Measurements from ENCODE around the gene PCNT.

The PCNT gene

DNA sequence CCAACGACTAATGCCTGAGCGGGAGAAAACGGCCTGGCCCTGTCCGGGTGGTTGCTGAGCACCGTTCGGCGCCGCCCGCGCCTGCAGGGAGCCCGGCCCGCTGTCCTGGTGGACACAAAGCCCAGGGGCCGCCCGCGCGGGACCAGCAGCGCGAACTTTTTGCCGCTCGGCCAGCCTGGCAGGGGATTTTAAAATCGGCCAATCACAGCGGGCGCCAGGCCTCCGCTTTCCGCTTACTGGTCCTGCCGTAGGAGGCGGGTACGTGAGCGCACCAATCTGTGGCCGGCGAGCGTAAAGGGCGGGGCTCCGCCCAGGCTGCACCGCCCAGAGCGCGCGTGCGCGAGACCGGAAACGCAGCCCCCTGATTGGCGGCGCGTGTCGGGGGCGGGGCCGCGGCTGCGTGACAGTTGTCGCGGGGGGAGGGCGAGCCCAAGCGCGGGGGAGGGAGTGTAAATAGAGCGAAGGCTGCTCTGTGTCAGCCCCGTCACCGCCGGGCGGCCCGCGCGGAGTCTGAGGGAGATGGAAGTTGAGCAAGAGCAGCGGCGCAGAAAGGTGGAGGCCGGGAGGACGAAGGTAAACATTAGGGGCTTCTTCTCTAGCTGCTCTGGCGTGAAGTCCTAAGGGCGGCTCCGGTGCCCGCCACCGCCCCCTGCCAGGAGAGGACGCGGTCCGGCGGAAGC is at the start of gene PCNT, which contains the start of gene C21orf58:
PCNT (plus strand) TSS at position 447 of the 680 bp plus-strand sequence; CDS start at position 520, 73 bp downstream.
C21orf58 (minus strand) TSS at position 161 of the 680 bp plus-strand sequence. CDS start 1,132 bp downstream, outside the sequence.
- DNase-seq (ENCODE audit: low spot score) = peak; percentile 94

DNA sequence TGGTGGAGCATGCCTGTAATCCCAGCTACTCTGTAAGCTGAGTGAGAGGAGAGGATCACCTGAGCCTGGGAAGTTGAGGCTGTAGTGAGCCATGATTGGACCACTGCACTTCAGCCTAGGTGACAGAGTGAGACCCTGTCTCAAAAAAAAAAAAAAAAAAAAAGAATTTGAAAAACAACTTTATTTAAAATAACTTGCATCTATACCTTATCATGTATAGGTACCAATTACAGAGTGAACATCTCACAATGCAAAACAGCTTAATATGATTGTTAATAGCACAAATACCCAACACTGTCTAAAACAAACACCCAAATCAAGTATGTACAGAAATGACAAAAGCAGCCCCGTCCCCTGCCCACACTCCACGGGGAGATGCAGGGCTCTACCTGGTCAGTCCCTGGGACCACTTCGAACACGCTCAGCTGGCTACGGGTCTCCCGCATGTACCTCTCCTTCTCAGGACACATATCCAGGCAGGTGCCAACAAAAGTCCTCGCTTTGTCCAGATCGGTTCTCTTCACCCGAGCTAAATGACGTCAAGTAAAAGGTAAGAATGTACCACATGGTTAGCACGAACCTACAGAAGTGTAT is 49.1 kb upstream of the PCNT start:
- DNase-seq (ENCODE audit: low spot score) = no peak

DNA sequence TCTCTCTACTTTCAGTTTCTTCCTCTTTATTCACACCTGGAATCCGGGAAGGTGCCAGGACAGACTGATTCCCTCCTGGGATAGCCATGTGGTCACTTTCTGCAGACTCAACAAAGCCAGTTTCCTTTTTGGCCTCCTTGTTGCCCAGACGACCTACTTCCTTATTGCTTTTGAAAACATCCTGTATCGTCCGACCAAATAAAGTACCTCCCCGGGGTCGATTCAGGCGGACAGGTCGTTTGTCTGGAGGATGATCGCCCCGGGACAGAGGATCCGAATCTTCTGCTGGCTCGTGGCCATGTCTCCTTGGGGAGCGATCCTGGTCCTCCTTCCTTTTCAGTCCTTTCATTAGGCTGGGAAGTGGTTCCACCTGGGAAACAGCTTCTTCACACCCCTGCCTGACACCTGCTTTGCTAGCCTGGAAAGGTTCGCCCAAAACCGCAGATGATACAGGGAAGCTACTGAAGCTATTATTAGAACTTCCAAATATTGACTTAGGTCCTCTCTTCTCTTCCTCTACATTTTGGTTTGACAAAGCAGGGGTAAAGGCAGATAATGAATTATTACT is 39.8 kb upstream of the PCNT start:
- peak; percentile 38 for DNase-seq (ENCODE audit: low spot score)

DNA sequence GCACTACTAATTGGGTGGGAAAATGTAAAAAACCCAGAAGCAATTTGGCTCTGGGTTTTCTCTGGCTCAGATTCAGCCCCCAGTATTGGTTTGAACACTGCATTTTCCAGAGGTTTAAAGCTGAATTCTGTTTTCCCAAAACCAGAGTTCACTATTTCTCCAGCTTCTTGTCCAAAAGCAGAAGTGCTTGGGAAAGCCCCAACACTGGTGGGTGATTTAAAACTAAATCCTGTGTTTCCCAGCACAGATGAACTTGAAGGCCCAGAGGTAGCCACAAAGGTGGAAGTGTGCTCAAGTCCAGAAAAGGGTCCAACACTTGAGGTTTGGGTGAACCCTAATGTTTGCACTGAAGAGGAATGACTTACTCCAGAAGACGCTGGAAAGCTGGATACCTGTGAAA is 39.2 kb upstream of the PCNT start:
- DNase-seq (ENCODE audit: low spot score) = no peak

- DNase-seq (ENCODE audit: low spot score) = no peak
Measured at GRCh38 chr21:46285206-46285661, 38.7 kb upstream of the PCNT start, which contains the start of gene MCM3AP. TSS of gene MCM3AP (minus strand) at chr21:46285611. CDS start at chr21:46285286, 325 bp downstream.

DNA sequence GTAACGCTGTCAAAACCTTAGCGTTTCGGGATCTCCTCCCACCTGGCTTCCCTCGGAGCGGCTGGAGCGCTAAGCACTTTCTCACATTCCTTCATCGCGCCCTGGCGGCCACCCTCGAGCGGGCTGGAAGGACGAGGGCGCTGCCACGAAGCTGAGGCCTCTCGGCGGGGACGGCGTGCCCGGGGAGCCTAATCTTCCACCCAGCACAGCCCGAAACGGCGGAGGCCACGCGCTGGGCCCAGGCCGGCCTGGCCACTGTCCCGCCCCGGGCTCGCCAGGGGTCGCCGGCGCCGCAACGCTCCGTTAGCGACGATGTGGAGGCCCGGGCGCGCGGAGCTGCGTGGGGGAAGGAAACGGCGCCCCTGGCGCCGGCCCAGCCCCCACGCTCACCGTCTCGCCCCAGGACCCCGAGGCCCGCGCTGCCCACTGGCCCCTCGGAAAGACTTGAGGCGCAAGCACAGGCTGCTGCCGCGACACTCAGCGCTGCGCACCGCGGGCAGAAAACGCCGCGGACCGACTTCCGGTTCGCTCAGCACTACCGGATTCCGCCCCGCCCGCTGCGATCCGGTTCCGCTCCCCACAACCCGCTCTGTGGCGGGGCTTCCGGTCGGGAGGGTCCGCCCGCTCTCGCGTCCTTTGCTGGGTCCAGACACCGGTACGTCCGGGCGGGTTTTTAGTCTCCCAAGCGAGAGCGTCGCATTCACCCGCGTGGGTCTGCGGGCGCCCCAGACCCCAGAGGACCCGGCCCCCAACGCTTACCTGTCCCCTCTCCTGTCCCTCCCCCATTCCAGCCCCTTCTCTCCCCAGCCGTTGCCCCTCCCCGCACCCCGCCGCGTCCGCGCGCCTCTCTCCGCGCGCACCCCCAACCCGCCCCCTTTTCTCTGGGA is 38.0 kb upstream of the PCNT start, which contains the start of gene YBEY:
YBEY (plus strand) TSS at position 582 of the 887 bp plus-strand sequence. CDS start 572 bp downstream, outside the sequence.
- DNase-seq (ENCODE audit: low spot score) = peak; percentile 69

DNA sequence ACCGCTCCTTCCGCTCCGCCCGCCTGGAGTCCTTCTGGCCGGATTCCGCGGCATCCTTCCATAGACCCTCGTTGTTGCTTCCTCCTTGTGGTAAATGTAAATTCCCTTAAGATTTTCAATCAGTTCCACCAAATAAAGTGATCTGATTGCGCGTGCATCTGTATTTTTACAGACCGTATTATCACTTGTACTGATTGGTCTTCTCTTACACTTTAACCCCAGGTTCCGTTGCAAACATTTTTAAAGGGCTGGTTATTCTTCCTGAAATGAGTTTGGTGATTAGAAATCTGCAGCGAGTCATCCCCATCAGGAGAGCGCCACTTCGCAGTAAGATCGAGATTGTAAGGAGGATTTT is 37.3 kb upstream of the PCNT start:
- peak; percentile 42 for DNase-seq (ENCODE audit: low spot score)

- no peak for DNase-seq (ENCODE audit: low spot score)
Measured at GRCh38 chr21:46287541-46287940, 36.4 kb upstream of the PCNT start.

- no peak for DNase-seq (ENCODE audit: low spot score)
Measured at GRCh38 chr21:46289655-46290179, 34.2 kb upstream of the PCNT start.

- DNase-seq (ENCODE audit: low spot score) = no peak
Measured at GRCh38 chr21:46291561-46291960, 32.4 kb upstream of the PCNT start.

DNA sequence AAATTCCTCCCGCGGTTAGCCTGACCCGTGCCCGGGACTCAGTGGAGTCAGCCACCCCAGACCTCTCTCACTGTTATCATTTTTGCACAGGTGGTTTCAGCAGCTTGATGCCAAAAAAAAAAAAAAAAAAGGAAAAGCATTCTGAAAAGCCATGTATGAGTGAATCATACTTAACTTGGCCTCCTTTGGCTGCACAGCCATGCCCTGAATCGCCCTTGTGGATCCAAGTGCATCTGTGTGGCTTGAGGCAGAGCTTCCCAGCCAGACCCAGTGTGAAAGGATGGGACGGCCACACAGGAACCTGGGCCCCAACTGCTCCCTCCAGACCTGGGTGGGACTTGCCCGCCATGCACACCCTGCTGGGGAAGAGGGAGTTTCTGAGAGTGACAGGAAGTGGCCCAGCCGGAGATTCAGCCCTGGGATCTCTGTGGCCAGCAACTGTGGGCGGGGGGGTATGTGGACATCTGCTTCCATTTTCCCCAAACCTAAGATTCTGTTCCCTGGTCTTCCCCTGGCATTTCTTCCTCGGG is 29.2 kb upstream of the PCNT start:
- no peak for DNase-seq (ENCODE audit: low spot score)

- DNase-seq (ENCODE audit: low spot score) = no peak
Measured at GRCh38 chr21:46295177-46295770, 28.7 kb upstream of the PCNT start.

- DNase-seq (ENCODE audit: low spot score) = peak; percentile 61
Measured at GRCh38 chr21:46295996-46296752, 27.8 kb upstream of the PCNT start.

DNA sequence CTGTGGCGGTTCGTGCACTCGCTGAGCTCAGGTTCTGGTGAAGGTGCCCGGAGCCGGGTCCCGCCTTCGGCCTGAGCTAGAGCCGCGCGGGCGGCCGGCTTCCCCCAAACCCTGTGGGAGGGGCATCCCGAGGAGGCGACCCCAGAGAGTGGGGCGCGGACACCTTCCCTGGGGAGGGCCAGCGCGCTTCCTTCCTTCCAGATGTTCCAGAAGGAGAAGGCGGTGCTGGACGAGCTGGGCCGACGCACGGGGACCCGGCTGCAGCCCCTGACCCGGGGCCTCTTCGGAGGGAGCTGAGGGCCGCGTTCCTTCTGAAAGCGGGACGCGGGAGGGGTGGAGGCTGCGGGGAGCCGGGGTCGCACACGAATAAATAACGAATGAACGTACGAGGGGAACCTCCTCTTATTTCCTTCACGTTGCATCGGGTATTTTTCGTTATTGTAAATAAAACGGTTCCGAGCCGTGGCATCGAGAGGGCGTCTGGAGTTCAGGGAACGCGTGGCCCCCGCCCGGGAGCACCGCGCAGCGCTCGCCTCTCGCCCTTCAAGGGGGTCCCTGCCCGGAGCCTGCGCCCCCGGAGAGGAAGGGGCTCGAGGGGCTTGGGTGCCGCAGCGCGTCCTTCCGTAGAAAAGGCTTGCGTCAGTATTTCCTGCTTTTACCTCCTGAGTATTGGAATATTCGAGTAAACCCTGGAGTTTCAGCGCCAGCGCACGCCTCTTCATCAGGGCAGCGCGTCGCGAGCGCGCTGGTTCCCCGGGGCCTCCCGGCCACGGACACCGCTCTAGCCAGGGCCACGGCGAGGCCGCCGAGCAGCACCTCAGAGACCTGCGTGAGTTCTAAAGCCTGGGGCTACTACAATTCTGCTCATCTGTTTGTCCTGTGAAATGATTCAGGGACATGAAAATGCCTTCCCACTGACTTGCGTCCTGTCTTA is 26.4 kb upstream of the PCNT start:
- DNase-seq (ENCODE audit: low spot score) = no peak

DNA sequence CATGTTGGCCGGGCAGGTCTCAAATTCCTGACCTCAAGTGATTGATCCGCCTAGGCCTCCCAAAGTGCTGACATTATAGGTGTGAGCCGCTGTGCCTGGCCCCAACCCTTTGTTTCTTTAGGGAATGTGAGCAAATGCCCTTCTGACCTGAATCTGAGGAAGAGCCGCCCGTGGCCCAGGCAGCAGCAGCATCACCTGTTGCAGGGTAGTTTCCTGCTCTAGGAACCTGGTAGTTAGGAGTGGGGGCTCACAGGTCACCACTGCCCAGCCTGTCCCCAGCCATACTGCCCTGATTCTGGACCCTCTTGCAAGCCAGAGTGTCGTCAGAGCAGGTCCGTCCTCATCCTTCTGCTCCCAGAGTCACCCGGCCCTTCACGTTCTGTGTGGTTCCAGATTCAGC is 24.8 kb upstream of the PCNT start:
- no peak for DNase-seq (ENCODE audit: low spot score)

- DNase-seq (ENCODE audit: low spot score) = no peak
Measured at GRCh38 chr21:46301759-46302158, 22.2 kb upstream of the PCNT start.

DNA sequence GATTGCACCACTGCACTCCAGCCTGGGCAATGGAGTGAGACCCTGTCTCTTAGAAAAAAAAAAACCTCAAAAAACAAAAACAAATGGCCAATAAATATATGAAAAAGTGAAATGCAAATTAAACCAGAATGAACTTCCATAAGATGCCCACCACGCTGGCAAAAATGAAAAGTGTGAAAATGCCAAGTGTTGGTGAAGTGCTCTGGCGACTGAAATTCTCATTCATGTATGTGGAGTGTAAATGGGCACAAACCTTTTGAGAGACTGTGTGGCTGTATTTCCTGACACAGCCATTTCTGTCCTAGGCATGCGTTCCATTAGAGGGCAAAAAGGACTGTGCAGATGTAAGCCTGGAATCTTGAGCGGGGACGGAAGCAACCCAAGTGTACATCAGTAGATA is 19.5 kb upstream of the PCNT start:
- no peak for DNase-seq (ENCODE audit: low spot score)

DNA sequence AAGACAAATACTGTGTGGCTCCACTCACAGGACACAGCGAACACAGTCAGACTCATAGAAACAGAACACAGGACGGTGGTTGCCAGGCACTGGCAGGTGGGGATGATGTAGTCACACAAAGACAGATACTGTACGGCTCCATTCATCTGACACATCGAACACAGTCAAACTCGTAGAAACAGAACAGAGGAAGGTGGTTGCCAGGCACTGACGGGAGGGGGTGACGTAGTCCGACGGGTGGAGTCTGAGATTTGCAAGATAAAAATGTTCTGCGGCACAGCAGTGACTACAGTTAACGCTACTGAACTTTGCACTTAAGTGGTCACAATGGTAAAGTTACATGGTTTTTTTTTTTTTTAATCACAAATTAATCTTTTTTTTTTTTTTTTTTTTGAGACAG is 19.0 kb upstream of the PCNT start:
- peak; percentile 75 for DNase-seq (ENCODE audit: low spot score)

DNA sequence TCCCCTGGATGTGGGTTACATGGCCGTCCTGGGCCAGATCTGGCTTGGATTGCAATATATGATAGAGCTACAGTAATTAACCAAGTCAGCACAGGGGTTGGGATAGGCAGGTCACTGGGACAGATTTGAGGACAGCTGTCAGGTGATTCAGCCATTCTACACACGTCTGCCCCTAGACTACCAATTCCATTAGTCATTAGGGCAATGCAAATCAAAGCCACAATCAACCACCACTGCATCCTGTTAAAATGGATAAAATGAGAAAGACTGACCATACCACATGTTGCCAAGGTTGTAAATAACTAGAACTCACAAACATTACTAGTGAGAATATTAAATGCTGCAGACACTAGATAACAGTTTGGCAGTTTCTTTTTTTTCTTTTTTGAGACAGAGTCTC is 16.3 kb upstream of the PCNT start:
- DNase-seq (ENCODE audit: low spot score) = no peak
